Activated B cell treated with CpG ODN at 0.5 μM for 24 hours (primary cell): ENCODE results near the gene PRKCZ. TPM values are rescaled to one million over a fixed set of nuclear protein-coding genes. Genes with fewer than 3 reads are reported as not detected.

Experiments used
- ATAC-seq: fragments of 200-7000 bp; cut with Tn5 transposase; one replicate; pipeline ENCODE4 v1.10.0; 2021; ENCODE audit warnings: low read depth, mild to moderate bottlenecking, moderate library complexity
- CTCF ChIA-PET: fragments of 350-600 bp; sonication (Branson Sonifier 250); formaldehyde crosslinking; loops from one replicate; lab custom pipeline; 2021; ENCODE audit warnings: antibody characterized with exemption; lab: Charles Lee
- POLR2A ChIA-PET: fragments of 350-600 bp; sonication (Branson Sonifier 250); formaldehyde crosslinking; loops from one replicate; lab custom pipeline; 2021; ENCODE audit warnings: antibody characterized with exemption; lab: Charles Lee
- DNase-seq: peaks from one replicate; pipeline ENCODE4 v3.0.0; 2022
- H3K27ac Mint-ChIP-seq: one replicate; pipeline ENCODE4 v1.8.0; 2020; ENCODE audit warnings: mixed read lengths
- H3K27me3 Mint-ChIP-seq: one replicate; pipeline ENCODE4 v1.8.0; 2021; ENCODE audit warnings: mixed read lengths
- H3K36me3 Mint-ChIP-seq: one replicate; pipeline ENCODE4 v1.8.0; 2021; ENCODE audit warnings: low read depth, mixed read lengths
- H3K4me1 Mint-ChIP-seq: one replicate; pipeline ENCODE4 v1.8.0; 2021; ENCODE audit warnings: mixed read lengths
- H3K4me3 Mint-ChIP-seq: one replicate; pipeline ENCODE4 v1.8.0; 2020; ENCODE audit warnings: mild to moderate bottlenecking, mixed read lengths
- H3K9me3 Mint-ChIP-seq: one replicate; pipeline ENCODE4 v1.8.0; 2020; ENCODE audit warnings: mixed read lengths
- CTCF ChIP-seq: fragments of 200-600 bp; IDR thresholded peaks from one replicate; pipeline ENCODE4 v1.8.0; 2022; ENCODE audit warnings: antibody characterized with exemption, mild to moderate bottlenecking
- intact Hi-C: fragments of 100-400 bp; cut with micrococcal nuclease; formaldehyde crosslinking; loops from one replicate; pipeline ENCODE4 v1.15.1; 2024
- total RNA-seq: library from RNA; stranded (reverse); gene quantifications from 2 replicates; pipeline ENCODE4 v1.2.3, GENCODE V29; 2022

PRKCZ gene
- total RNA-seq, 1 donor from 2014 or later: 28.5 TPM

- Mint-ChIP-seq H3K9me3 (no peaks in the 10 kb centered on the region), H3K4me1 (peaks cover 14% of the 10 kb centered on the region), H3K36me3 (peaks cover 6% of the 10 kb centered on the region), H3K27ac (peak overlapping the region; percentile 75), H3K4me3 (peak overlapping the region; percentile 80), H3K27me3 (no peaks in the 10 kb centered on the region)
- ChIA-PET POLR2A (interaction anchor here (0.7 to 1.4 kb wide), 5 partner anchors 56 to 283 kb away, joined by 3 to 8 read pairs (median 5); partner anchors contain the start of genes MORN1 and RER1), CTCF (interaction anchor here (0.9 to 1.5 kb wide), 4 partner anchors 41 to 88 kb away, joined by 3 to 4 read pairs (median 3); no protein-coding TSS in a partner anchor)
- peak; percentile 90 for ATAC-seq
- peak; percentile 97 for DNase-seq
- TF ChIP-seq CTCF: no peak
- intact Hi-C loops: loop anchor here (1.0 to 10.0 kb wide), 8 partner anchors 21 to 512 kb away; partner anchors contain the start of genes PRKCZ, PRXL2B and TMEM52
Observed at GRCh38 chr1:2133039-2133878, 83.0 kb downstream of the PRKCZ start.

- no peak for DNase-seq
- Mint-ChIP-seq H3K36me3 (peaks cover 6% of the 10 kb centered on the region), H3K4me1 (peaks cover 14% of the 10 kb centered on the region), H3K27me3 (no peaks in the 10 kb centered on the region), H3K4me3 (no peak overlapping the region), H3K27ac (no peak overlapping the region), H3K9me3 (no peaks in the 10 kb centered on the region)
- no peak for TF ChIP-seq CTCF
- intact Hi-C loops: loop anchor here (1.0 to 10.0 kb wide), 8 partner anchors 22 to 511 kb away; partner anchors contain the start of genes PRKCZ, PRXL2B and TMEM52
- ChIA-PET POLR2A (interaction anchor here (0.8 to 1.4 kb wide), 2 partner anchors 55 to 257 kb away, joined by 5 to 8 read pairs; partner anchors contain the start of genes MORN1 and RER1), CTCF (interaction anchor here (1.4 to 1.5 kb wide), 2 partner anchors 88 to 89 kb away, joined by 3 to 4 read pairs; no protein-coding TSS in a partner anchor)
- ATAC-seq: no peak
Observed at GRCh38 chr1:2133879-2134215, 83.6 kb downstream of the PRKCZ start.

- no peak for TF ChIP-seq CTCF
- POLR2A ChIA-PET: no interaction called here
- intact Hi-C loops: loop anchor here (5.0 to 10.0 kb wide), 2 partner anchors 82 to 511 kb away; partner anchors contain the start of gene PRKCZ
- no peak for DNase-seq
- H3K4me3 Mint-ChIP-seq: no peak overlapping the region
- peaks cover 14% of the 10 kb centered on the region for H3K4me1 Mint-ChIP-seq
- peaks cover 6% of the 10 kb centered on the region for H3K36me3 Mint-ChIP-seq
- CTCF ChIA-PET: no interaction called here
- no peak for ATAC-seq
- no peaks in the 10 kb centered on the region for H3K27me3 Mint-ChIP-seq
- H3K9me3 Mint-ChIP-seq: no peaks in the 10 kb centered on the region
- H3K27ac Mint-ChIP-seq: no peak overlapping the region
Observed at GRCh38 chr1:2134266-2134620, 84.0 kb downstream of the PRKCZ start.

- DNase-seq (no peak), ATAC-seq (no peak)
- peaks cover 16% of the 10 kb centered on the region for H3K4me1 Mint-ChIP-seq
- CTCF ChIA-PET: no interaction called here
- H3K36me3 Mint-ChIP-seq: peaks cover 6% of the 10 kb centered on the region
- POLR2A ChIA-PET: no interaction called here
- no peak overlapping the region for H3K4me3 Mint-ChIP-seq
- intact Hi-C loops: loop anchor here (5.0 to 10.0 kb wide), 2 partner anchors 82 to 510 kb away; partner anchors contain the start of gene PRKCZ
- H3K27me3 Mint-ChIP-seq: no peaks in the 10 kb centered on the region
- no peaks in the 10 kb centered on the region for H3K9me3 Mint-ChIP-seq
- H3K27ac Mint-ChIP-seq: no peak overlapping the region
- TF ChIP-seq CTCF: no peak
Observed at GRCh38 chr1:2134621-2135307, 84.6 kb downstream of the PRKCZ start.
